Measurements from ENCODE around the gene USHBP1.

GRCh38 chr19:17235300-17235970, 29.1 kb downstream of the USHBP1 start:
- TF ChIP-seq ZNF274 (IDR thresholded peaks at IDR 0.05; ENCODE audit: low read depth, low read length) (no peak), YY1 (IDR thresholded peaks at IDR 0.05; ENCODE audit: insufficient read depth, insufficient read length) (no peak), SUZ12 (IDR thresholded peaks at IDR 0.05; ENCODE audit: extremely low read depth, insufficient read depth, insufficient read length) (no peak)

All from NT2/D1 (cell line).